ENCODE measurements around the gene FAM43A.

GRCh38 chr3:194673761-194674160, 11.9 kb upstream of the FAM43A start:
- TF ChIP-seq CTCF (IDR thresholded peaks at IDR 0.05) (no peak), POLR2AphosphoS5 (IDR thresholded peaks at IDR 0.05) (no peak), POLR2A (IDR thresholded peaks at IDR 0.05) (no peak)

All from suprapubic skin (tissue), 4 donors.